Fibroblast of villous mesenchyme (primary cell): ENCODE results near the gene SERGEF. TPM values are rescaled to one million over a fixed set of nuclear protein-coding genes. Genes with fewer than 3 reads are reported as not detected.
A peak's percentile ranks its signal among the peaks of the same experiment; 100 is the strongest.

ENCODE experiments used
- DNase-seq: peaks from one replicate; pipeline ENCODE4 v3.0.0-alpha.2; 2010; ENCODE audit warnings: low read depth
- H3K4me3 ChIP-seq: 2 replicates; pipeline ENCODE4 v1.5.1; 2011; ENCODE audit warnings: low read depth, mild to moderate bottlenecking, low read length
- total RNA-seq: library from RNA; depleted of rRNA; stranded (reverse); fragments of >200 nt; gene quantifications from 2 replicates; pipeline ENCODE4 v1.2.3, GENCODE V29; 2012
- TF ChIP-seq, protein P1 (sequence below): IDR thresholded peaks from 2 replicates; pipeline ENCODE4 v1.5.1; 2012; ENCODE audit warnings: low read depth, mild to moderate bottlenecking, low read length; ENCODE audit not compliant: insufficient read depth

SERGEF gene
- total RNA-seq, 1 donor = 21.2 TPM

DNA sequence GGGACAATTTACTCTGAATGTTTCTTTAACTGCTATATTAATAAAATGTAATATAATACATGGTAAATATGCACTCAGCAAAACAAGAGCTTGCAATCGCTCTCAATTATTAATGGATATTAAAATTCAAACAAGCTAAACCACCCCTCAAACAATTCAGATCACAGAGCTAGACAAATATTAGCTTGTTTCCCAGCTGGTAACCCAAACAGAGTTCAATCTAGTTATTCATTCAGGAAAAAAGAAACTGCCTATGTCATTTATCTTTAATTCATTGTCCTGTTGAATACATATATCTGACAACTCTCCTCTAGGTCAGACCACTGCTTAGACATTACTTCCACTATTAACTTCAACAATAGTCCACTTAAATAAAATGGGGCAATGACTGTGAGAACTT, 78.7 kb downstream of the SERGEF start:
- no peak for DNase-seq
- H3K4me3 ChIP-seq = no peak overlapping the region
- TF ChIP-seq, protein P1, sequence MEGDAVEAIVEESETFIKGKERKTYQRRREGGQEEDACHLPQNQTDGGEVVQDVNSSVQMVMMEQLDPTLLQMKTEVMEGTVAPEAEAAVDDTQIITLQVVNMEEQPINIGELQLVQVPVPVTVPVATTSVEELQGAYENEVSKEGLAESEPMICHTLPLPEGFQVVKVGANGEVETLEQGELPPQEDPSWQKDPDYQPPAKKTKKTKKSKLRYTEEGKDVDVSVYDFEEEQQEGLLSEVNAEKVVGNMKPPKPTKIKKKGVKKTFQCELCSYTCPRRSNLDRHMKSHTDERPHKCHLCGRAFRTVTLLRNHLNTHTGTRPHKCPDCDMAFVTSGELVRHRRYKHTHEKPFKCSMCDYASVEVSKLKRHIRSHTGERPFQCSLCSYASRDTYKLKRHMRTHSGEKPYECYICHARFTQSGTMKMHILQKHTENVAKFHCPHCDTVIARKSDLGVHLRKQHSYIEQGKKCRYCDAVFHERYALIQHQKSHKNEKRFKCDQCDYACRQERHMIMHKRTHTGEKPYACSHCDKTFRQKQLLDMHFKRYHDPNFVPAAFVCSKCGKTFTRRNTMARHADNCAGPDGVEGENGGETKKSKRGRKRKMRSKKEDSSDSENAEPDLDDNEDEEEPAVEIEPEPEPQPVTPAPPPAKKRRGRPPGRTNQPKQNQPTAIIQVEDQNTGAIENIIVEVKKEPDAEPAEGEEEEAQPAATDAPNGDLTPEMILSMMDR = no peak

DNA sequence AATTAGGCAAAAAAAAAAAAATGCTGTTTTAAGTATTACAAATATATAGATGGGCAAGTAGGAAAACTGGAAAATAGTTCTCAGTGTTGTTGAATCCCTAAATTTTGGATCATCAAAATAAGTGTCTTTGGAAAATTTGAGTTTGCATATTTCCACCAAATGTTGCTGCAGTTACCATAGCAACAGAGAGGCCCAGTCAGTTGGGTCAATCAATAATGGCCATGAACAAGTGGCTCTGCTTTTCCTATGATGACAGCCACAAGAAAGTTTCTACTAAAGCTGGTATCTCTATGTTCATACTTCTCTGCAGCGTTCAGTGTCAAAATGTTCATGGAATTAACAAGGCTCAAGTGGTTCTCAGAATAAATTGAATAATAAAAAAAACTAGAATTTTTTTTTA, 79.1 kb downstream of the SERGEF start:
- TF ChIP-seq, protein P1 = no peak
- DNase-seq = no peak

DNA sequence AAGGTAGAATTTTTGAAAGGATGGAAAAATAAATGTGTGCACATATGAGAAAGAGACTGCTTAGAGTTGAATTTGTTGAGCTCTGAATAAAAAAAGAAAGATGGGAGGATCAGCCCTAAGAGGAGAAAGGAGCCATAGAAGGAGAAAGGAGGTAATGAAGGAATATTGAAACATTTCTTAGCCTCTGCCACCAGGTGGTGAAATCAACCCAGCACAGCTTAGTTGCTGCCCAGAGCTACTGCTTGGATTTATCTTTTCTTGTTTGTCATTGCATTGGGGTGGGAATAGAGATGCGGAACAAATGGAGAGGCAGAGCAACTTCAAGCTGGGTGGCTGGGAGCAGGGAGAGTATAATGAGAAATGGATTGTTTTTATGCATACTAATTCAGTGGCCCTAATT, 80.4 kb downstream of the SERGEF start:
- no peak overlapping the region for H3K4me3 ChIP-seq
- DNase-seq = no peak
- TF ChIP-seq, protein P1 = no peak

More for the DNA sequence above, 79.1 kb downstream of the SERGEF start:
- H3K4me3 ChIP-seq = no peak overlapping the region

DNA sequence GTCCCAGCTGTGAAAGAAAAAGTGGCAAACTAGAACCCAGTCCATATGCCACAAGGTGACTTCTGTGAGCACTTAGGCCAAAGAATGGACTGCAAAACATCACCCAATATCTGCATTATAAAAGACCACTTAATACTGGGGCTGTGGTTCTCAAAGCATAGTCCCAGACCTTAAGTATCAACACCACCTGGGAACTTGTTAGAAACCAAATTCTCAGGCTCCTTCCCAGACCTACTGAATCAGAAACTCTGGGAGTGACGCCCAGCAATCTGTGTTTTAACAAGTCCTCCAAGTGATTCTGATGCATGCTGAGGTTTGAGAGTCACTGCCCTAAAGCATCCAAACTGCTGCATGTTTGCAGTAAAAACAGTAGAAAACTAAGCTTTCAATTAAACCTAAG, 81.3 kb downstream of the SERGEF start:
- DNase-seq = no peak
- no peak overlapping the region for H3K4me3 ChIP-seq
- TF ChIP-seq, protein P1 = no peak

DNA sequence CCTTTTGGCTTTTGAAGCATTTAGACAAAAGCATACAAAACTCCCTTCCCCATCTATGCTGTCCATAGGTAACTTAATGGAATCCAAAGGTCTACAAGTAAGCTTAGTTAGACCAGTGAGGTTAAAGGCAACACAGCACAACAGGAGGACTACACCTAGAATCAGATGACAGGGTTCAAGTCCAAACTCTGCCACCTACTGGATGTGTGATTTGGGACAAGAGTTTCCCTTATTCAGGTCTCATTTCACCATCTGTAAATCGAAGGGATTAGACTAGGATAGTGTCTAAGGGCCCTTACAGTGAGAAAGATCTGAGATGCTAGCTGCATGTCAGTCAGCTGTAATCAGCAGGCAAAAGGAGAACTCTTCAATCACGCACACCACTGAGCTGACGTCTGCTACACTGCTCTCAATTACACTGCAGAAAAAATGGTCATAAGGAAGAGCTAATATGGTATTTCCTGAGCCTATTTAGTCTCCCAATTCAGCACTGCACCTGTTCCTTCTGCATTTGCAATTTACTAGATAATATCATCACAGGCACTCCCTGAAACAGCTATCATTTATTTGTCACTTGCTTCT, 82.2 kb downstream of the SERGEF start:
- TF ChIP-seq, protein P1 = no peak
- H3K4me3 ChIP-seq = no peak overlapping the region
- DNase-seq = no peak

DNA sequence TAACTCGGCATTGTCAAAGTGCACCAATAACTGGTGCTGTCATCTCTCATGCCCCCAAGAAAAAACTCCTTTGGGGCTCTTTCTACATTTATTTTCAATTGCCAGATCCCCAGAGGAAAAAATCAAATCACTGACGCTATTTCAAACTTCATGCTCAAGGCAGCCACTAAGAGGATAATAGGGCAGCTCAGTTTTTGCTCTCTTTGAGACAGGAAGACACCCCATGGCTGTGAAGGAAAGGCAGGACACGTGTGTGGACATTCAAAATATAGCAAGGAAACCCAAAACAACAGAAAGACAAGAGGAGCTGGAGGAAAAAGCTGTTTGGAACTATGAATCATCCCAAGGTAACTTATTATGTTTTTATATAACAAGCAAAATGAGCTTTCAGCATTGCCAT, 83.7 kb downstream of the SERGEF start:
- no peak overlapping the region for H3K4me3 ChIP-seq
- TF ChIP-seq, protein P1 = no peak
- no peak for DNase-seq

DNA sequence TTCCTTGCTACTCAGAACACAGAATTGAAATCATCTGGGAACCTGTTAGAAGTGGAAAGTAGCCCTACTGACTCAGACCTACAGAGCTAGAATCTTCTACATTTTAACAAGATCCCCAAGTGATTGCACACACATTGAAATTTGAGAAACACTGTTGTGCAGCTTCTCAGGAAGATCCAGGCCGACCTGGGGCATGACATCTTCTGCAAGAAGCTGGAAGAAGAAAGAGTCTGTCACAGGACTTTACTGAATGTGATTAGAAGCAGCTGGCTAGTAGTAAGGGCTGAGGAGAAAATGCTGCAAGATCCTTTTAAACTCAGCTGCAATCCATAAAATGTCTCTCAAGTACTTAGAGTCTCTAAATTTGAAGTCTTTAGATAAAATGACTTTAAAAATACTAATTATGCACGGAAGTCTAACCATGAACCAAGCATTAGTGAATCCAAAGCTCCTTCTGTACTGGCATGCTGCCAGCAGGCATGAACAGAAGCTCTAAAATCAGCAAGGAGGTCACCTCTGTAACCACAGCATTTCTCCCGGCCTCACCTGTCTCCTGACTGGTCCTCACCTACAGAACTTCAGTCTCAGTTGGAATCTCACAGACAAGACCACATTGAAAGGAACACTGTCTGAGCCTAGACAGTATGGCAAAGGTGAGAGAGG, 85.0 kb downstream of the SERGEF start:
- no peak overlapping the region for H3K4me3 ChIP-seq
- peak; percentile 82 for DNase-seq
- TF ChIP-seq, protein P1 = no peak
